ENCODE data around the gene NOP53.

The NOP53 gene

GRCh38 chr19:47755762-47756626 is 10.6 kb downstream of the NOP53 start:
- no peaks in the 10 kb centered on the region for H3K4me1 ChIP-seq (ENCODE audit: control insufficient read depth in 1 of 2, insufficient read depth in 1 of 2, low read depth in 1 of 2, low read length in 1 of 2)
- TF ChIP-seq CTCF (IDR thresholded peaks at IDR 0.05): no peak
- H3K4me3 ChIP-seq (ENCODE audit: low read depth in 1 of 2, low read length in 1 of 2): no peak overlapping the region
- no peaks in the 10 kb centered on the region for H3K27me3 ChIP-seq
- H3K36me3 ChIP-seq: peaks cover 78% of the 10 kb centered on the region
- no peak overlapping the region for H3K27ac ChIP-seq
- H3K9me3 ChIP-seq: no peaks in the 10 kb centered on the region

- no peaks in the 10 kb centered on the region for H3K4me1 ChIP-seq (ENCODE audit: control insufficient read depth in 1 of 2, insufficient read depth in 1 of 2, low read depth in 1 of 2, low read length in 1 of 2)
- H3K4me3 ChIP-seq (ENCODE audit: low read depth in 1 of 2, low read length in 1 of 2): no peak overlapping the region
- H3K27me3 ChIP-seq: no peaks in the 10 kb centered on the region
- TF ChIP-seq CTCF (IDR thresholded peaks at IDR 0.05): no peak
- H3K36me3 ChIP-seq: peaks cover 72% of the 10 kb centered on the region
- H3K27ac ChIP-seq: no peak overlapping the region
- no peaks in the 10 kb centered on the region for H3K9me3 ChIP-seq
These were observed 11.2 kb downstream of the NOP53 start for GRCh38 chr19:47756627-47756929.

GRCh38 chr19:47756953-47757608 is 11.7 kb downstream of the NOP53 start:
- no peak overlapping the region for H3K4me3 ChIP-seq (ENCODE audit: low read depth in 1 of 2, low read length in 1 of 2)
- H3K27me3 ChIP-seq: no peaks in the 10 kb centered on the region
- H3K27ac ChIP-seq: no peak overlapping the region
- no peaks in the 10 kb centered on the region for H3K4me1 ChIP-seq (ENCODE audit: control insufficient read depth in 1 of 2, insufficient read depth in 1 of 2, low read depth in 1 of 2, low read length in 1 of 2)
- no peak for TF ChIP-seq CTCF (IDR thresholded peaks at IDR 0.05)
- peaks cover 67% of the 10 kb centered on the region for H3K36me3 ChIP-seq
- H3K9me3 ChIP-seq: no peaks in the 10 kb centered on the region

- no peak for TF ChIP-seq CTCF (IDR thresholded peaks at IDR 0.05)
- no peak overlapping the region for H3K4me3 ChIP-seq (ENCODE audit: low read depth in 1 of 2, low read length in 1 of 2)
- no peaks in the 10 kb centered on the region for H3K27me3 ChIP-seq
- no peak overlapping the region for H3K27ac ChIP-seq
- H3K9me3 ChIP-seq: no peaks in the 10 kb centered on the region
- H3K36me3 ChIP-seq: peaks cover 60% of the 10 kb centered on the region
- H3K4me1 ChIP-seq (ENCODE audit: control insufficient read depth in 1 of 2, insufficient read depth in 1 of 2, low read depth in 1 of 2, low read length in 1 of 2): no peaks in the 10 kb centered on the region
These were observed 12.5 kb downstream of the NOP53 start for GRCh38 chr19:47757617-47758442.

GRCh38 chr19:47758443-47758804 is 13.1 kb downstream of the NOP53 start:
- TF ChIP-seq CTCF (IDR thresholded peaks at IDR 0.05): no peak

More at GRCh38 chr19:47758443-47758804, 13.1 kb downstream of the NOP53 start:
- no peaks in the 10 kb centered on the region for H3K27me3 ChIP-seq
- no peak overlapping the region for H3K4me3 ChIP-seq (ENCODE audit: low read depth in 1 of 2, low read length in 1 of 2)
- H3K27ac ChIP-seq: no peak overlapping the region
- H3K36me3 ChIP-seq: peaks cover 54% of the 10 kb centered on the region
- H3K4me1 ChIP-seq (ENCODE audit: control insufficient read depth in 1 of 2, insufficient read depth in 1 of 2, low read depth in 1 of 2, low read length in 1 of 2): no peaks in the 10 kb centered on the region
- no peaks in the 10 kb centered on the region for H3K9me3 ChIP-seq
